Skeletal muscle tissue (tissue), 4 donors: ENCODE measurements around the gene CTXN1. TPM values are rescaled to one million over a fixed set of nuclear protein-coding genes. Genes with fewer than 3 reads are reported as not detected.
"Not testable (repeated sequence)": the region's sequence is repeated elsewhere in the genome, so short reads cannot be mapped to it uniquely, and the experiment has no call there.

Experiments
- H3K27ac ChIP-seq: one replicate; pipeline ENCODE4 v1.7.0; 2013; ENCODE audit warnings: mild to moderate bottlenecking, low read depth, low read length, inconsistent platforms
- H3K27me3 ChIP-seq, 3 donors: one replicate each; pipeline ENCODE4 v1.7.0; 2013; ENCODE audit warnings: low read length in 3 of 3; ENCODE audit not compliant: control insufficient read depth in 3 of 3, insufficient read depth in 3 of 3
- H3K36me3 ChIP-seq, 3 donors: one replicate each; pipeline ENCODE4 v1.7.0; 2013; ENCODE audit warnings: low read length in 3 of 3; ENCODE audit not compliant: control insufficient read depth in 3 of 3, insufficient read depth in 3 of 3
- H3K4me1 ChIP-seq, 3 donors: one replicate each; pipeline ENCODE4 v1.7.0; 2013; ENCODE audit warnings: low read length in 3 of 3, mild to moderate bottlenecking in 3 of 3; ENCODE audit not compliant: control insufficient read depth in 3 of 3, insufficient read depth in 3 of 3
- H3K4me3 ChIP-seq, 3 donors: one replicate each; pipeline ENCODE4 v1.7.0; 2013; ENCODE audit warnings: low read length in 3 of 3
- H3K9ac ChIP-seq, 3 donors: one replicate each; pipeline ENCODE4 v1.7.0; 2013; ENCODE audit warnings: low read length in 3 of 3, mild to moderate bottlenecking in 3 of 3, moderate library complexity in 2 of 3, low read depth in 1 of 3
- H3K9me3 ChIP-seq, 3 donors: one replicate each; pipeline ENCODE4 v1.7.0; 2013; ENCODE audit warnings: low read length in 3 of 3; ENCODE audit not compliant: control insufficient read depth in 3 of 3
- total RNA-seq: library from RNA; depleted of rRNA; stranded (reverse); fragments of >200 nt; gene quantifications from one replicate; pipeline ENCODE4 v1.2.3, GENCODE V29; 2014
- donor health status: Osteomylitis.

CTXN1 gene
- total RNA-seq, 1 donor from 2014 or later = 0.52 TPM

- H3K4me1 ChIP-seq = no peaks in the 10 kb centered on the region
- H3K4me3 ChIP-seq = no peak overlapping the region
- no peak overlapping the region for H3K9ac ChIP-seq
- no peaks in the 10 kb centered on the region for H3K9me3 ChIP-seq
- H3K27ac ChIP-seq = no peak overlapping the region
- peaks cover 47 to 58% (median 53%) of the 10 kb centered on the region in 3 donors for H3K36me3 ChIP-seq
- H3K27me3 ChIP-seq = no peaks in the 10 kb centered on the region
These were observed 40.2 kb upstream of the CTXN1 start for GRCh38 chr19:7965921-7966665.

DNA sequence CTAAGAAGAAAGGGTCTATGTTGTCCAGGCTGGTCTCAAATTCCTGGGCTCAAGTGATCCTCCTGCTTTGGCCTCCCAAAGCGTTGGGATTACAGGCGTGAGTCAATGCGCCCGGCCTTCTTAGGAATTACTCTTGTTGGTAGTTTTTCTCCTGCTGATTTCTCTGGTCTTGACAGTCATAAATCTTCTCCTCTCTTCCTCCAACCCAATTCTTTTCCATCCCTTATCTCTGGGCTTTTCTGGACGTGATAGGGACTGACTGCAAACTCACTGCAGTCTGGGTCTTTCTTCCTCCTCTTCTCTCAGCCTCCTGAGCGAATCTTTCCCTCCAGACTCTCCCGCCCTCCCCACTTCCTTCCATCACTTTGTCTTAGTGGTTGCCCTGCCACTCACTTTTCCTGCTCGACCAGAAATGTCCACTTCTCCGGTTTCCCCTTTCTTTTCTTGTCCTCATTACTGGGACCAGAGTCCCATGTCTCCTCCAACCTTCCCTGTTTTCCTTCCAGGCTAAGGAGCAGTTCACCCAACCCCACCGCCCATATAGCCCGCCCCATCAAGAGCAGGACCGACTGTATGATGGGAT, 39.4 kb upstream of the CTXN1 start:
- H3K9me3 ChIP-seq = no peaks in the 10 kb centered on the region
- no peak overlapping the region for H3K4me3 ChIP-seq
- H3K9ac ChIP-seq = no peak overlapping the region
- peaks cover 52 to 64% (median 52%) of the 10 kb centered on the region in 3 donors for H3K36me3 ChIP-seq
- H3K4me1 ChIP-seq = no peaks in the 10 kb centered on the region
- no peaks in the 10 kb centered on the region for H3K27me3 ChIP-seq
- no peak overlapping the region for H3K27ac ChIP-seq

- Histone ChIP-seq H3K4me3 (no peak overlapping the region), H3K9me3 (no peaks in the 10 kb centered on the region), H3K9ac (no peak overlapping the region), H3K27me3 (no peaks in the 10 kb centered on the region), H3K4me1 (no peaks in the 10 kb centered on the region), H3K36me3 (peaks cover 44 to 59% (median 47%) of the 10 kb centered on the region in 3 donors), H3K27ac (no peak overlapping the region)
These were observed 37.6 kb upstream of the CTXN1 start for GRCh38 chr19:7963566-7963965.

- H3K9ac ChIP-seq = no peak overlapping the region
- peaks cover 40 to 59% (median 43%) of the 10 kb centered on the region in 3 donors for H3K36me3 ChIP-seq
- H3K27me3 ChIP-seq = no peaks in the 10 kb centered on the region
These were observed 36.8 kb upstream of the CTXN1 start for GRCh38 chr19:7962644-7963268.

GRCh38 chr19:7961920-7962626, 36.1 kb upstream of the CTXN1 start:
- no peaks in the 10 kb centered on the region for H3K27me3 ChIP-seq
- H3K36me3 ChIP-seq = peaks cover 33 to 53% (median 37%) of the 10 kb centered on the region in 3 donors
- no peak overlapping the region for H3K9ac ChIP-seq
- no peaks in the 10 kb centered on the region for H3K9me3 ChIP-seq
- no peak overlapping the region for H3K4me3 ChIP-seq
- no peaks in the 10 kb centered on the region for H3K4me1 ChIP-seq
- H3K27ac ChIP-seq = no peak overlapping the region

More at GRCh38 chr19:7962644-7963268, 36.8 kb upstream of the CTXN1 start:
- no peak overlapping the region for H3K27ac ChIP-seq
- no peak overlapping the region for H3K4me3 ChIP-seq
- H3K4me1 ChIP-seq = no peaks in the 10 kb centered on the region
- H3K9me3 ChIP-seq = no peaks in the 10 kb centered on the region

GRCh38 chr19:7961082-7961481, 35.1 kb upstream of the CTXN1 start:
- not testable (repeated sequence) for H3K9me3 ChIP-seq, H3K27me3 ChIP-seq, H3K4me3 ChIP-seq, H3K9ac ChIP-seq, H3K27ac ChIP-seq, H3K4me1 ChIP-seq
- peaks cover 26 to 43% (median 30%) of the 10 kb centered on the region in 3 donors for H3K36me3 ChIP-seq

DNA sequence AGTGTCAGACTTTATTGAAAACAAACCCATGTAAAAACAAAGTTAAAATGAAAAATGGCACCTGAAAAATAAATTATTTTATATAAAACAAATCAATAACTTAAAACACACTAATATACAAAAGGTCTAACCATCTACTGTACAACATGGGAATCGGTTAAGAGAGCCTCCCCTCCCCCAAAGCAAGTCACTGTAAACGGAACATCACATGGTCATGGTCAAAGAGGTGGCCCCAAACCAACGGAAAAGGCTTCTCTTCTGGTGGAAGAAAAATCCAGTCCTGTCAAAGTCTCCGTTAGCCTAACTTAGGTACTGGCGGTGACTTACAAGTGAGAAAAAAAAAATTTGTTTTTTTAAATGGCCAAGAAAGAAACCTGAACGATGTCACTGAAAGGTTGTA, 33.3 kb upstream of the CTXN1 start:
- Histone ChIP-seq H3K27me3 (no peaks in the 10 kb centered on the region), H3K4me3 (no peak overlapping the region), H3K9ac (no peak overlapping the region), H3K9me3 (no peaks in the 10 kb centered on the region), H3K36me3 (peaks cover 22 to 28% (median 25%) of the 10 kb centered on the region in 3 donors), H3K4me1 (no peaks in the 10 kb centered on the region), H3K27ac (no peak overlapping the region)

GRCh38 chr19:7955696-7956095, 29.8 kb upstream of the CTXN1 start:
- H3K9ac ChIP-seq = no peak overlapping the region
- H3K27me3 ChIP-seq = no peaks in the 10 kb centered on the region
- no peak overlapping the region for H3K27ac ChIP-seq
- H3K4me3 ChIP-seq = no peak overlapping the region
- H3K36me3 ChIP-seq = peaks cover 4 to 6% (median 6%) of the 10 kb centered on the region in 3 donors
- no peaks in the 10 kb centered on the region for H3K9me3 ChIP-seq
- peaks cover 13 to 19% (median 14%) of the 10 kb centered on the region in 3 donors for H3K4me1 ChIP-seq

- Histone ChIP-seq H3K36me3 (peaks cover 0 to 6% (median 3%) of the 10 kb centered on the region in 3 donors), H3K4me3 (no peak overlapping the region), H3K27ac (no peak overlapping the region), H3K9me3 (no peaks in the 10 kb centered on the region), H3K9ac (no peak overlapping the region), H3K27me3 (no peaks in the 10 kb centered on the region), H3K4me1 (peaks cover 13 to 19% (median 14%) of the 10 kb centered on the region in 3 donors)
These were observed 27.6 kb upstream of the CTXN1 start for GRCh38 chr19:7953576-7953975.
